SK-N-SH (cell line): ENCODE measurements around the gene VPS9D1. TPM values are rescaled to one million over a fixed set of nuclear protein-coding genes. Genes with fewer than 3 reads are reported as not detected.

Experiments used
- CTCF ChIA-PET: fragments of 300-600, 350-600 bp; formaldehyde crosslinking; extraction: SDS; loops from one replicate; lab custom pipeline; 2021; lab: Yijun Ruan, JAX
- POLR2A ChIA-PET: fragments of 350-600 bp; sonication (Branson Sonifier 250); formaldehyde crosslinking; extraction: SDS; loops from one replicate; lab custom pipeline; 2020; ENCODE audit warnings: antibody characterized with exemption, inconsistent platforms; lab: Yijun Ruan, JAX
- DNase-seq: peaks from one replicate; pipeline ENCODE4 v3.0.0; 2012
- H2AFZ ChIP-seq: fragments of 200-600 bp; sonication (generic); 2 replicates; pipeline ENCODE4 v1.8.1; 2016; ENCODE audit warnings: antibody characterized with exemption, mild to moderate bottlenecking, low read depth
- H3F3A ChIP-seq: fragments of 200-600 bp; sonication (generic); replicated peaks from 2 replicates; pipeline ENCODE3; 2016; ENCODE audit warnings: antibody characterized with exemption, mild to moderate bottlenecking; ENCODE audit not compliant: insufficient read depth
- H3K27ac ChIP-seq, 2 experiments: fragments of 200-500 bp in 1 of 2; fragments of 200-600 bp in 1 of 2; sonication (Bioruptor generic) in 1 of 2; sonication (generic), shearing (Covaris generic) in 1 of 2; 2 replicates each; pipeline versions ENCODE4 v1.5.1 to v1.6.1; 2014 to 2016; ENCODE audit warnings: low read depth in 2 of 2, inconsistent platforms in 1 of 2, low read length in 1 of 2, mild to moderate bottlenecking in 1 of 2, mixed read lengths in 1 of 2
- H3K27me3 ChIP-seq: fragments of 200-600 bp; sonication (generic), shearing (Covaris generic); 2 replicates; pipeline ENCODE4 v1.6.1; 2016; ENCODE audit warnings: mixed run types; ENCODE audit not compliant: insufficient read depth
- H3K36me3 ChIP-seq, 2 experiments: fragments of 200-500 bp in 1 of 2; fragments of 200-600 bp in 1 of 2; sonication (Bioruptor generic) in 1 of 2; sonication (generic) in 1 of 2; replicated peaks in 1 of 2; 2 replicates each; pipeline versions ENCODE3 to v1.5.1; 2014 to 2016; ENCODE audit warnings: low read length in 1 of 2, mild to moderate bottlenecking in 1 of 2; ENCODE audit not compliant: insufficient read depth in 2 of 2, control insufficient read depth in 1 of 2
- H3K4me1 ChIP-seq, 2 experiments: fragments of 200-500 bp in 1 of 2; fragments of 200-600 bp in 1 of 2; sonication (Bioruptor generic) in 1 of 2; sonication (generic), shearing (Covaris generic) in 1 of 2; 2 replicates each; pipeline versions ENCODE4 v1.5.1 to v1.6.1; 2014 to 2016; ENCODE audit warnings: low read depth in 1 of 2, low read length in 1 of 2, mixed run types in 1 of 2; ENCODE audit not compliant: insufficient read depth in 2 of 2, control insufficient read depth in 1 of 2
- H3K4me2 ChIP-seq: fragments of 200-600 bp; sonication (generic), shearing (Covaris generic); 2 replicates; pipeline ENCODE4 v1.6.1; 2017; ENCODE audit warnings: mixed run types
- H3K4me3 ChIP-seq, 2 experiments: fragments of 200-500 bp in 1 of 2; fragments of 200-600 bp in 1 of 2; sonication (Bioruptor generic) in 1 of 2; sonication (generic), shearing (Covaris generic) in 1 of 2; 2 replicates each; pipeline versions ENCODE4 v1.5.1 to v1.8.1; 2014 to 2016; ENCODE audit warnings: low read depth in 2 of 2, inconsistent platforms in 1 of 2, low read length in 1 of 2, mild to moderate bottlenecking in 1 of 2, mixed read lengths in 1 of 2, moderate library complexity in 1 of 2
- H3K79me2 ChIP-seq: fragments of 200-600 bp; sonication (generic); 2 replicates; pipeline ENCODE4 v1.8.1; 2017; ENCODE audit warnings: mild to moderate bottlenecking; ENCODE audit not compliant: insufficient read depth
- H3K9ac ChIP-seq: fragments of 200-600 bp; sonication (generic); 2 replicates; pipeline ENCODE4 v1.6.1; 2017; ENCODE audit warnings: mixed run types
- H3K9me2 ChIP-seq: fragments of 200-600 bp; sonication (generic); 2 replicates; pipeline ENCODE4 v1.6.1; 2017; ENCODE audit warnings: mixed run types
- H3K9me3 ChIP-seq: fragments of 200-600 bp; sonication (generic); 2 replicates; pipeline ENCODE4 v1.6.1; 2017; ENCODE audit warnings: mixed run types, mild to moderate bottlenecking, moderate library complexity
- H4K20me1 ChIP-seq: fragments of 200-600 bp; sonication (generic); 2 replicates; pipeline ENCODE4 v1.6.1; 2017; ENCODE audit warnings: mild to moderate bottlenecking, mixed run types; ENCODE audit not compliant: insufficient read depth
- CHD2 ChIP-seq: fragments of 150-350 bp; IDR thresholded peaks from 2 replicates; pipeline ENCODE4 v1.6.1; 2018; ENCODE audit warnings: low read length; ENCODE audit not compliant: partially characterized antibody
- ELF1 ChIP-seq: IDR thresholded peaks from 2 replicates; pipeline ENCODE4 v1.4.0; 2012
- EP300 ChIP-seq, 2 experiments: IDR thresholded peaks; 2 replicates each; pipeline versions ENCODE4 v1.4.0 to v1.6.1; 2012; ENCODE audit warnings: borderline replicate concordance in 1 of 2, low read depth in 1 of 2, low read length in 1 of 2
- GATA2 ChIP-seq: sonication (generic); formaldehyde crosslinking; IDR thresholded peaks from 2 replicates; pipeline ENCODE4 v1.5.0; 2020; ENCODE audit warnings: mild to moderate bottlenecking, missing genetic modification reagents
- JUND ChIP-seq: IDR thresholded peaks from 2 replicates; pipeline ENCODE4 v1.4.0; 2012
- MAX ChIP-seq: IDR thresholded peaks from 2 replicates; pipeline ENCODE4 v1.4.0; 2012; ENCODE audit warnings: low read depth
- MEF2A ChIP-seq: IDR thresholded peaks from 2 replicates; pipeline ENCODE4 v1.4.0; 2012; ENCODE audit warnings: low read depth, borderline replicate concordance
- NRF1 ChIP-seq: IDR thresholded peaks from 2 replicates; pipeline ENCODE4 v1.6.1; 2012; ENCODE audit warnings: low read depth, mild to moderate bottlenecking, low read length
- RAD21 ChIP-seq: IDR thresholded peaks from 2 replicates; pipeline ENCODE4 v1.6.1; 2012; ENCODE audit warnings: mild to moderate bottlenecking, low read length
- RXRA ChIP-seq: IDR thresholded peaks from 2 replicates; pipeline ENCODE4 v1.4.0; 2012; ENCODE audit warnings: low read depth, mild to moderate bottlenecking, borderline replicate concordance
- SIN3A ChIP-seq: IDR thresholded peaks from 2 replicates; pipeline ENCODE4 v1.6.1; 2012; ENCODE audit warnings: low read depth, mild to moderate bottlenecking, low read length, moderate library complexity, borderline replicate concordance
- SMC3 ChIP-seq: IDR thresholded peaks from 2 replicates; pipeline ENCODE4 v1.6.1; 2012; ENCODE audit warnings: low read depth, low read length, improper control_type of control experiment
- TEAD4 ChIP-seq: IDR thresholded peaks from 2 replicates; pipeline ENCODE4 v1.4.0; 2012; ENCODE audit warnings: mild to moderate bottlenecking, borderline replicate concordance; ENCODE audit not compliant: insufficient read depth
- USF1 ChIP-seq: IDR thresholded peaks from 2 replicates; pipeline ENCODE4 v1.4.0; 2012; ENCODE audit warnings: low read depth, borderline replicate concordance
- USF2 ChIP-seq: fragments of 150-350 bp; IDR thresholded peaks from 2 replicates; pipeline ENCODE4 v1.6.1; 2017; ENCODE audit warnings: antibody characterized with exemption, low read length, low read depth, borderline replicate concordance
- YY1 ChIP-seq: IDR thresholded peaks from 2 replicates; pipeline ENCODE4 v1.4.0; 2012; ENCODE audit warnings: low read depth, mild to moderate bottlenecking
- ZBTB33 ChIP-seq: IDR thresholded peaks from 2 replicates; pipeline ENCODE4 v1.4.0; 2012; ENCODE audit warnings: low read depth, borderline replicate concordance
- WGBS: methylation state at CpG from one replicate; pipeline ENCODE4 v1.1.6; 2017; ENCODE audit warnings: low lambda C conversion rate; 5-methylcytosine and 5-hydroxymethylcytosine counted together
- polyA plus RNA-seq, 3 experiments: library from polyadenylated mRNA; depleted of rRNA; stranded (reverse); fragments of >200 nt; gene quantifications; 2 replicates each; pipeline ENCODE4 v1.2.3, GENCODE V29; 2012
- TF ChIP-seq, protein P1 (sequence below): fragments of 200-600 bp; sonication (generic); IDR thresholded peaks from 2 replicates; pipeline ENCODE4 v1.6.1; 2017; ENCODE audit warnings: antibody characterized with exemption, mild to moderate bottlenecking, moderate library complexity
- TF ChIP-seq, protein P2 (sequence below): IDR thresholded peaks from 2 replicates; pipeline ENCODE4 v1.6.1; 2012; ENCODE audit warnings: mild to moderate bottlenecking, low read depth, low read length, moderate library complexity

Gene VPS9D1
- polyA plus RNA-seq, 1 of the 3 experiments (the other 2 are of a cell fraction), result 10.1 TPM

DNA sequence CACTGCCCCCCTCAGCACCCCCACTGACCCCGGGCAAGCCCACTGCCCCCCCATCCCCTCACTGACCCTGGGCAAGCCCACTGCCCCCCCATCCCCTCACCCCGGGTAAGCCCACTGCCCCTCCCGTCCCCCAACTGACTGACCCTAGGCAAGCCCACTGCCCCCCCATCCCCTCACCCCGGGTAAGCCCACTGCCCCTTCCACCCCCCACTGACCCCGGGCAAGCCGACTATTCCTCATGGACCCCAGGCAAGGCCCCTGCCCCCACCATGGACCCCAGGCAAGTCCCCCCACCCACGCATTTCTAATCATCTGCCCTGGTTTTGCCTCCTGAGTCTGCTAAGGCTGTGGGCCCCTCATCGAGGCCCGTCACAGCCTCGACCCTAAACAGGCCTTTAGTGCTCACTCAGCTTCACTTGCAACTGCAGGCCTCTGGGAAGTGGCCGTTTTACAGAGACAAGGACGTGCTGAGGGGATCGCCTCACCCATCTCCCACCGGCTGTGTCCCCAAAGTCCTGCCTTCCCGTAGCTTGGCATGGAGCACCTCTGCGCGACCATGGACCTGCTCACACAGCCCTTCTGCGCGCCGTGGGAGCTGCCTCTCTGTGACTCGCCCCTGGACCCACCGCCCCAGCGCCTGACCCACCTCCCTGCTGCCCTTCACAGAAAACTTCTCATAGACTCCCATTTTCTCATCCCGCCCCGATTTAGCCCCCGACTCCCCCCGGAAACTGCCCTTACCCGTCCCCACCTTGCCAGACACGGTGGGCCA is 3.6 kb downstream of the VPS9D1 start:
- POLR2A ChIA-PET, result no interaction called here
- WGBS, result 92% methylated on average over 27 of the region's 29 CpGs
- H3K4me3 ChIP-seq, result no peak overlapping the region

More for the DNA sequence above, 3.6 kb downstream of the VPS9D1 start:
- DNase-seq, result no peak
- TF ChIP-seq RAD21 (no peak), ELF1 (no peak), JUND (no peak), MEF2A (no peak), GATA2 (no peak), CHD2 (no peak), EP300 (IDR thresholded peaks at IDR 0.05; ENCODE audit: borderline replicate concordance in 1 of 2, low read depth in 1 of 2, low read length in 1 of 2) (no peak), USF1 (no peak), YY1 (no peak), NRF1 (no peak), SIN3A (no peak), MAX (no peak), RXRA (no peak), USF2 (no peak), TEAD4 (no peak), ZBTB33 (no peak), SMC3 (no peak)
- TF ChIP-seq, protein P1, sequence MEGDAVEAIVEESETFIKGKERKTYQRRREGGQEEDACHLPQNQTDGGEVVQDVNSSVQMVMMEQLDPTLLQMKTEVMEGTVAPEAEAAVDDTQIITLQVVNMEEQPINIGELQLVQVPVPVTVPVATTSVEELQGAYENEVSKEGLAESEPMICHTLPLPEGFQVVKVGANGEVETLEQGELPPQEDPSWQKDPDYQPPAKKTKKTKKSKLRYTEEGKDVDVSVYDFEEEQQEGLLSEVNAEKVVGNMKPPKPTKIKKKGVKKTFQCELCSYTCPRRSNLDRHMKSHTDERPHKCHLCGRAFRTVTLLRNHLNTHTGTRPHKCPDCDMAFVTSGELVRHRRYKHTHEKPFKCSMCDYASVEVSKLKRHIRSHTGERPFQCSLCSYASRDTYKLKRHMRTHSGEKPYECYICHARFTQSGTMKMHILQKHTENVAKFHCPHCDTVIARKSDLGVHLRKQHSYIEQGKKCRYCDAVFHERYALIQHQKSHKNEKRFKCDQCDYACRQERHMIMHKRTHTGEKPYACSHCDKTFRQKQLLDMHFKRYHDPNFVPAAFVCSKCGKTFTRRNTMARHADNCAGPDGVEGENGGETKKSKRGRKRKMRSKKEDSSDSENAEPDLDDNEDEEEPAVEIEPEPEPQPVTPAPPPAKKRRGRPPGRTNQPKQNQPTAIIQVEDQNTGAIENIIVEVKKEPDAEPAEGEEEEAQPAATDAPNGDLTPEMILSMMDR, result no peak
- TF ChIP-seq, protein P2, sequence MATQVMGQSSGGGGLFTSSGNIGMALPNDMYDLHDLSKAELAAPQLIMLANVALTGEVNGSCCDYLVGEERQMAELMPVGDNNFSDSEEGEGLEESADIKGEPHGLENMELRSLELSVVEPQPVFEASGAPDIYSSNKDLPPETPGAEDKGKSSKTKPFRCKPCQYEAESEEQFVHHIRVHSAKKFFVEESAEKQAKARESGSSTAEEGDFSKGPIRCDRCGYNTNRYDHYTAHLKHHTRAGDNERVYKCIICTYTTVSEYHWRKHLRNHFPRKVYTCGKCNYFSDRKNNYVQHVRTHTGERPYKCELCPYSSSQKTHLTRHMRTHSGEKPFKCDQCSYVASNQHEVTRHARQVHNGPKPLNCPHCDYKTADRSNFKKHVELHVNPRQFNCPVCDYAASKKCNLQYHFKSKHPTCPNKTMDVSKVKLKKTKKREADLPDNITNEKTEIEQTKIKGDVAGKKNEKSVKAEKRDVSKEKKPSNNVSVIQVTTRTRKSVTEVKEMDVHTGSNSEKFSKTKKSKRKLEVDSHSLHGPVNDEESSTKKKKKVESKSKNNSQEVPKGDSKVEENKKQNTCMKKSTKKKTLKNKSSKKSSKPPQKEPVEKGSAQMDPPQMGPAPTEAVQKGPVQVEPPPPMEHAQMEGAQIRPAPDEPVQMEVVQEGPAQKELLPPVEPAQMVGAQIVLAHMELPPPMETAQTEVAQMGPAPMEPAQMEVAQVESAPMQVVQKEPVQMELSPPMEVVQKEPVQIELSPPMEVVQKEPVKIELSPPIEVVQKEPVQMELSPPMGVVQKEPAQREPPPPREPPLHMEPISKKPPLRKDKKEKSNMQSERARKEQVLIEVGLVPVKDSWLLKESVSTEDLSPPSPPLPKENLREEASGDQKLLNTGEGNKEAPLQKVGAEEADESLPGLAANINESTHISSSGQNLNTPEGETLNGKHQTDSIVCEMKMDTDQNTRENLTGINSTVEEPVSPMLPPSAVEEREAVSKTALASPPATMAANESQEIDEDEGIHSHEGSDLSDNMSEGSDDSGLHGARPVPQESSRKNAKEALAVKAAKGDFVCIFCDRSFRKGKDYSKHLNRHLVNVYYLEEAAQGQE, result no peak
- TF ChIP-seq, all 33 proteins: peak for 0
- Histone ChIP-seq H3F3A (peaks cover 25% of the 10 kb centered on the region), H4K20me1 (no peaks in the 10 kb centered on the region; the same call in 1 of the 2 replicates), H3K9me3 (no peaks in the 10 kb centered on the region), H3K36me3 (peaks cover 0 to 4% of the 10 kb centered on the region in 2 experiments), H3K79me2 (peaks cover 35% of the 10 kb centered on the region), H3K4me2 (no peak overlapping the region), H3K9me2 (no peaks in the 10 kb centered on the region), H3K4me1 (peaks cover 7 to 14% of the 10 kb centered on the region in 2 experiments; a peak in 3 of 4 replicates), H3K27me3 (no peaks in the 10 kb centered on the region), H3K27ac (no peak overlapping the region), H2AFZ (no peak overlapping the region), H3K9ac (no peak overlapping the region)
- CTCF ChIA-PET, result interaction anchor here (0.7 to 3.0 kb wide), 5 partner anchors 11 to 144 kb away, joined by 3 to 10 read pairs (median 6); partner anchors contain the start of gene SPATA2L
